HCEC 1CT (cell line): ENCODE measurements around the gene CD226.

Experiments
- DNase-seq: peaks from one replicate; pipeline ENCODE4 v3.0.0-alpha.2; 2017

CD226 gene

GRCh38 chr18:69804776-69805501 lies 142.7 kb downstream of the CD226 start:
- no peak for DNase-seq
